ENCODE results near the gene RFXAP.
A peak's percentile ranks its signal among the peaks of the same experiment; 100 is the strongest.

The RFXAP gene

DNA sequence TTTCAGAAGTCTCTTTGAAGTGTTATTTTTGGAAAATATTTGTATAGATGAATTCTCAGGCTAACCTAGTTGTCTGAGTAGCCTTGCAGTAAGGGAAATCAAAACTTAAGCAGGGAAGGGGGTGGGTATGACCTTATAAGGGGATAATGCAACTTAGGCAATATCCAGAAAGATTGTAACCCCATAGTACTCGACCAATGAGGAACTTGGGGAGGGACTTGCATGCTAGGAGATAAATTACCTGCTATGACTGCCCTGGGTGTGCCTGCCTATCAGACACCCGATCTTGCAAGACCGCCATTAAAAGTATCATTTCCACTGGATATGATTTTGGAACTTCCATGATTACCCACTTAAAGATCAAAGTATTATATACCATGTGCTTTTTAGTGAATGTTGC lies 23.0 kb upstream of the RFXAP start:
- no peaks in the 10 kb centered on the region for H3K4me1 Mint-ChIP-seq (ENCODE audit: low read depth)
- H3K4me3 Mint-ChIP-seq: no peak overlapping the region
- peaks cover 7% of the 10 kb centered on the region for H3K27me3 Mint-ChIP-seq
- H3K9me3 Mint-ChIP-seq (ENCODE audit: low read depth): no peaks in the 10 kb centered on the region
- H3K27ac Mint-ChIP-seq: no peak overlapping the region
- H3K36me3 Mint-ChIP-seq: no peaks in the 10 kb centered on the region

DNA sequence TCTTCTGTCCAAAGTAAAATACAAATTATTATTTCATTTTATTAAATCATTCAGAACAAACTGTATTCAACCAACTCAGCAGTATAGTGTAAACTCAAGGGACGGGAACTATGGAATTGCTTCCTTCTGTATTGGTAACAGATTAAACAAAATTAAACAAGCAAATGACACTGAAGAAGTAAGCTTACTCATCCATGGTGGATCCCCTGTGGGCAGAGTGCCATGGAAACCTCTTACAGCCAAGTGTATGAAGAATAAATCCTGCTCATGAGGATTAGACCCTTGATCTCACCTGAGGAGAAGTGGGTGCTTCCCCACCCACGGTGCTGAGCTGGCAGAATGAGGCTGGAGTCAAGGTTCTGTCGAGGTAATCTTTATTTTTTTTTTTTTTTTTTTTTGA lies 18.0 kb upstream of the RFXAP start:
- no peak overlapping the region for H3K4me3 Mint-ChIP-seq
- no peaks in the 10 kb centered on the region for H3K36me3 Mint-ChIP-seq
- no peaks in the 10 kb centered on the region for H3K4me1 Mint-ChIP-seq (ENCODE audit: low read depth)
- peaks cover 18% of the 10 kb centered on the region for H3K27me3 Mint-ChIP-seq
- H3K27ac Mint-ChIP-seq: no peak overlapping the region
- H3K9me3 Mint-ChIP-seq (ENCODE audit: low read depth): no peaks in the 10 kb centered on the region

DNA sequence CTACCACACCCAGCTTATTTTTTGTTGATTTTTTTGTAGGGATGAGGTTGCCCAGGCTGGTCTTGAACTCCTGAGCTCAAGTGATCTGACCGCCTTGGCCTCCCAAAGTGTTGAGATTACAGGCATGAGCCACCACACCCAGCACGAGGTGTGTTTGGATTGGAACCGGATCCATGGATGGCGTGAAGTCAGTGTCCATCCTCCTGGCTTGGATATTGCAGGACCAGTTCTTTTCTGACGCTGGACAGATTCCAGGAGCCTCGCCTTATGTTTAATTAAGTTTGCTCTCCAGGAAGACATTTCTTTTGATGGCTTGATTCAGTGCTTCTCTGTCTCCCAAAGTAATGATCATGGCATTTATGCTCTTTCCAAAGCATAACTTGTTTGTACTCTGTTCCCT lies 14.4 kb upstream of the RFXAP start:
- no peaks in the 10 kb centered on the region for H3K36me3 Mint-ChIP-seq
- peaks cover 23% of the 10 kb centered on the region for H3K27me3 Mint-ChIP-seq
- no peak overlapping the region for H3K27ac Mint-ChIP-seq
- H3K9me3 Mint-ChIP-seq (ENCODE audit: low read depth): no peaks in the 10 kb centered on the region
- H3K4me3 Mint-ChIP-seq: no peak overlapping the region
- no peaks in the 10 kb centered on the region for H3K4me1 Mint-ChIP-seq (ENCODE audit: low read depth)

DNA sequence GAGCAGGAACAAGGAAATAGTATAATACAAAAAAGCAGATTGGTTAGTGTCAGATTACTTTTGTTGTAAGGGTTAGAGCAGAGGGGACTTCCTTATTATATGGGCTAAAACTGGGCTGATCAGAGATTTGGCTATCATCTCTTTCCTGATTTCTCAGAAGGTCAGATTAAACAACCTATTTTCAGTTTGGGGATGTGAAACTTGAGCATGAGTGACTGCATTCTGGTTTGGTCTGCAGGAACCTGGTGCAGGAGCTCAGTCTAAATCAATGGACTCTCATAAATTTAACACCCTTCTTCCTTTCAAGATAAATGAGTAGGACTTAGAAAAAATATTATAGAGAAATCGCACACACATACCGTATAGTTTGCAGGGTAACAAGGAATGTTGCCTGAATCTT lies 12.9 kb upstream of the RFXAP start:
- no peaks in the 10 kb centered on the region for H3K36me3 Mint-ChIP-seq
- H3K9me3 Mint-ChIP-seq (ENCODE audit: low read depth): no peaks in the 10 kb centered on the region
- H3K27me3 Mint-ChIP-seq: peaks cover 29% of the 10 kb centered on the region
- H3K27ac Mint-ChIP-seq: no peak overlapping the region
- H3K4me1 Mint-ChIP-seq (ENCODE audit: low read depth): no peaks in the 10 kb centered on the region
- H3K4me3 Mint-ChIP-seq: no peak overlapping the region

GRCh38 chr13:36807616-36808015 lies 11.4 kb upstream of the RFXAP start:
- Mint-ChIP-seq H3K4me3 (no peak overlapping the region), H3K4me1 (ENCODE audit: low read depth) (no peaks in the 10 kb centered on the region), H3K27ac (no peak overlapping the region), H3K36me3 (no peaks in the 10 kb centered on the region), H3K9me3 (ENCODE audit: low read depth) (no peaks in the 10 kb centered on the region), H3K27me3 (peaks cover 38% of the 10 kb centered on the region)

DNA sequence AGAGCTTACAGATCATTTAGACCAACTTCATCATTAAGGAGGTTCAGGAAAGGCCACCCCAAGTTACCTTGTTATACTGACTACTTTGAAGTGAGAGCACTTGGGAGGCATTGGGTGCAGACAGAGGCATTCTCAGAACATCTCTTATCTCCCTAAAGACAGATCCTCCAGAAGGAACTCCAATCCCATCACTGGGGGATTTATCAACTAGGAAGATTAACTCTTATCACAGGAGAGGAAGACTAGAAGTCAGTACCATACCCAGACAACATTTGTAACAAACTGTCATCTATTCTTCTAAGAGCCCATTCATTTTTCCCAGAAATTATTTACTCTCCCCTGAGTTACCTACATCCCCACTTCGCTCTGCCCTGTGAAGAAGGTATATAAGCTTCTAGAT lies 5.8 kb upstream of the RFXAP start:
- H3K9me3 Mint-ChIP-seq (ENCODE audit: low read depth): no peaks in the 10 kb centered on the region
- no peak overlapping the region for H3K27ac Mint-ChIP-seq
- H3K4me1 Mint-ChIP-seq (ENCODE audit: low read depth): peaks cover 2% of the 10 kb centered on the region
- peaks cover 18% of the 10 kb centered on the region for H3K27me3 Mint-ChIP-seq
- H3K4me3 Mint-ChIP-seq: no peak overlapping the region
- no peaks in the 10 kb centered on the region for H3K36me3 Mint-ChIP-seq

DNA sequence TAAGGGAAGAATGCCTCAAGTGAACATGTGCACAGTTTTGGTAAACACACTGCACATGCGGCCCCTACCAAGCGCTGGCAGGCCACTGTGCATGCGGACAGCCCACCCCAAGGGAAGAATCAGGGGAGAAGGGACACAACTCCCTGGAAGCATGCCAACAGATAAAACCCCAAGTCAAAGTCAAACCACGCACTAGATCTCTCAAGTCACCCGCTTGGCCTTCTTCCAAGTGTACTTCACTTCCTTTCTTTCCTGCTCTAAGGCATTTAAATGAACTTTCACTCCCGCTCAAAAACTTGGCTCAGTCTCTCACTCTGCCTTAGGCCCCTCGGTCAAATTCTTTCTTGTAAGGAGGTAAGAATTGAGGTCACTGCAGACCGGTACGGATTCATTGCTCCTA lies 4.6 kb upstream of the RFXAP start:
- Mint-ChIP-seq H3K9me3 (ENCODE audit: low read depth) (no peaks in the 10 kb centered on the region), H3K4me3 (no peak overlapping the region), H3K4me1 (ENCODE audit: low read depth) (peaks cover 9% of the 10 kb centered on the region), H3K36me3 (no peaks in the 10 kb centered on the region), H3K27me3 (peaks cover 17% of the 10 kb centered on the region), H3K27ac (no peak overlapping the region)

- Mint-ChIP-seq H3K9me3 (ENCODE audit: low read depth) (no peaks in the 10 kb centered on the region), H3K27ac (no peak overlapping the region), H3K27me3 (peaks cover 14% of the 10 kb centered on the region), H3K4me3 (no peak overlapping the region), H3K4me1 (ENCODE audit: low read depth) (peaks cover 14% of the 10 kb centered on the region), H3K36me3 (no peaks in the 10 kb centered on the region)
These were observed 4.0 kb upstream of the RFXAP start for GRCh38 chr13:36815062-36815461.

GRCh38 chr13:36817996-36818803 lies 822 bp upstream of the RFXAP start:
- Mint-ChIP-seq H3K27ac (peak overlapping the region; percentile 71), H3K9me3 (ENCODE audit: low read depth) (no peaks in the 10 kb centered on the region), H3K27me3 (no peaks in the 10 kb centered on the region), H3K4me1 (ENCODE audit: low read depth) (peaks cover 41% of the 10 kb centered on the region), H3K4me3 (peak overlapping the region; percentile 88), H3K36me3 (no peaks in the 10 kb centered on the region)

GRCh38 chr13:36819739-36820090 lies 693 bp downstream of the RFXAP start:
- Mint-ChIP-seq H3K4me1 (ENCODE audit: low read depth) (peaks cover 56% of the 10 kb centered on the region), H3K9me3 (ENCODE audit: low read depth) (no peaks in the 10 kb centered on the region), H3K36me3 (no peaks in the 10 kb centered on the region), H3K27me3 (no peaks in the 10 kb centered on the region), H3K27ac (peak overlapping the region; percentile 89), H3K4me3 (peak overlapping the region; percentile 88)

GRCh38 chr13:36820222-36820621 lies 1.2 kb downstream of the RFXAP start:
- H3K36me3 Mint-ChIP-seq: no peaks in the 10 kb centered on the region
- H3K27ac Mint-ChIP-seq: peak overlapping the region; percentile 89
- peaks cover 61% of the 10 kb centered on the region for H3K4me1 Mint-ChIP-seq (ENCODE audit: low read depth)
- H3K27me3 Mint-ChIP-seq: no peaks in the 10 kb centered on the region
- peak overlapping the region; percentile 88 for H3K4me3 Mint-ChIP-seq
- no peaks in the 10 kb centered on the region for H3K9me3 Mint-ChIP-seq (ENCODE audit: low read depth)

GRCh38 chr13:36822785-36823184 lies 3.8 kb downstream of the RFXAP start:
- Mint-ChIP-seq H3K4me3 (peak overlapping the region; percentile 51), H3K9me3 (ENCODE audit: low read depth) (no peaks in the 10 kb centered on the region), H3K27me3 (no peaks in the 10 kb centered on the region), H3K36me3 (peaks cover 4% of the 10 kb centered on the region), H3K4me1 (ENCODE audit: low read depth) (peaks cover 60% of the 10 kb centered on the region), H3K27ac (no peak overlapping the region)

GRCh38 chr13:36829753-36830152 lies 10.7 kb downstream of the RFXAP start:
- peaks cover 8% of the 10 kb centered on the region for H3K36me3 Mint-ChIP-seq
- H3K27me3 Mint-ChIP-seq: no peaks in the 10 kb centered on the region
- H3K27ac Mint-ChIP-seq: no peak overlapping the region

DNA sequence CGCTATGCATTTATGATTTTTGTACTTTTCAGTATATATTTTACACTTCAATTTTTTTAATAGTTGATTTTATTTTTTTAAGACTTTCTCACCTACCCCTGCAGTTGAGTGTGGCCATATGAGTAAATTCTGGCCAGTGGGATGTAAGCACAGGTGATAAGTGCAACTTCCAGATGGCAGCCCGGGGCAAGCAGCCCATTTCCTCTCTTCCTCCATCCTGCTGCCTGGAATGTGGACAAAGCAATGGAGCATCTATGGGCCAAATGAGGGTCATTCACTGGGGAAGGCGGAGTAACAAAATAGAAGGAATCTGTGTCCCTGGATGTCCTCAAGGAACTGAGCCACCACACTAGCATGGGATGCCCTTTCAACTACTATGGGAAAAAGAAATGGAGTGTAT lies 12.3 kb downstream of the RFXAP start:
- no peaks in the 10 kb centered on the region for H3K27me3 Mint-ChIP-seq
- peaks cover 8% of the 10 kb centered on the region for H3K36me3 Mint-ChIP-seq
- H3K4me3 Mint-ChIP-seq: no peak overlapping the region
- no peak overlapping the region for H3K27ac Mint-ChIP-seq
- no peaks in the 10 kb centered on the region for H3K4me1 Mint-ChIP-seq (ENCODE audit: low read depth)
- no peaks in the 10 kb centered on the region for H3K9me3 Mint-ChIP-seq (ENCODE audit: low read depth)

More at GRCh38 chr13:36829753-36830152, 10.7 kb downstream of the RFXAP start:
- no peak overlapping the region for H3K4me3 Mint-ChIP-seq
- H3K9me3 Mint-ChIP-seq (ENCODE audit: low read depth): no peaks in the 10 kb centered on the region
- peaks cover 5% of the 10 kb centered on the region for H3K4me1 Mint-ChIP-seq (ENCODE audit: low read depth)

GRCh38 chr13:36834299-36834698 lies 15.3 kb downstream of the RFXAP start:
- H3K9me3 Mint-ChIP-seq (ENCODE audit: low read depth): no peaks in the 10 kb centered on the region
- no peak overlapping the region for H3K4me3 Mint-ChIP-seq
- H3K27me3 Mint-ChIP-seq: no peaks in the 10 kb centered on the region
- H3K27ac Mint-ChIP-seq: no peak overlapping the region
- H3K4me1 Mint-ChIP-seq (ENCODE audit: low read depth): no peaks in the 10 kb centered on the region
- H3K36me3 Mint-ChIP-seq: peaks cover 2% of the 10 kb centered on the region
